H1 (cell line): ENCODE measurements around the gene ZBTB47. TPM values are rescaled to one million over a fixed set of nuclear protein-coding genes. Genes with fewer than 3 reads are reported as not detected.
A peak's percentile ranks its signal among the peaks of the same experiment; 100 is the strongest.

Experiments
- CTCF ChIA-PET: fragments of 300-600 bp; sonication (Branson Sonifier 250); formaldehyde crosslinking; loops from one replicate; lab custom pipeline; 2021; ENCODE audit not compliant: partially characterized antibody; lab: Charles Lee
- POLR2A ChIA-PET: fragments of 300-600 bp; sonication (Branson Sonifier 250); formaldehyde crosslinking; loops from one replicate; lab custom pipeline; 2021; ENCODE audit warnings: inconsistent platforms; ENCODE audit not compliant: partially characterized antibody; lab: Charles Lee
- DNase-seq, 2 experiments: peaks; one replicate each; pipeline versions ENCODE4 v3.0.0 to v3.0.0-alpha.2; 2010 to 2022; ENCODE audit warnings: low spot score in 2 of 2, low read depth in 1 of 2, mixed read lengths in 1 of 2
- FAIRE-seq: peaks from 2 replicates; lab custom pipeline; 2011; peaks lifted over from hg19 to GRCh38; lab: Jason Lieb, UNC
- H2AFZ ChIP-seq: 2 replicates; pipeline ENCODE4 v1.8.1; 2012; ENCODE audit warnings: low read length, inconsistent platforms
- H2AK5ac ChIP-seq: 2 replicates; pipeline ENCODE4 v1.6.1; 2013; ENCODE audit warnings: low read depth, low read length
- H2BK120ac ChIP-seq: replicated peaks from 2 replicates; pipeline ENCODE3; 2013; ENCODE audit warnings: low read depth, low read length, inconsistent platforms
- H2BK12ac ChIP-seq: 2 replicates; pipeline ENCODE4 v1.6.1; 2013; ENCODE audit warnings: low read depth, low read length
- H2BK15ac ChIP-seq: 2 replicates; pipeline ENCODE4 v1.6.1; 2013; ENCODE audit warnings: low read length
- H2BK20ac ChIP-seq: 2 replicates; pipeline ENCODE4 v1.6.1; 2013; ENCODE audit warnings: low read length
- H2BK5ac ChIP-seq: 2 replicates; pipeline ENCODE4 v1.6.1; 2013; ENCODE audit warnings: low read depth, low read length
- H3K14ac ChIP-seq: 2 replicates; pipeline ENCODE4 v1.6.1; 2013; ENCODE audit warnings: inconsistent platforms; ENCODE audit not compliant: insufficient read length
- H3K18ac ChIP-seq: 2 replicates; pipeline ENCODE4 v1.6.1; 2013; ENCODE audit warnings: low read length; ENCODE audit errors: extremely low read depth
- H3K23ac ChIP-seq: 2 replicates; pipeline ENCODE4 v1.6.1; 2013; ENCODE audit warnings: inconsistent platforms; ENCODE audit not compliant: insufficient read length
- H3K23me2 ChIP-seq: 2 replicates; pipeline ENCODE4 v1.6.1; 2013; ENCODE audit warnings: low read depth, low read length
- H3K27ac ChIP-seq: 2 replicates; pipeline ENCODE4 v1.6.1; 2011; ENCODE audit warnings: low read depth, low read length, inconsistent platforms
- H3K27me3 ChIP-seq, 4 experiments: replicated peaks in 1 of 4; 1 replicate in 1 of 4; 2 replicates in 3 of 4; pipeline versions ENCODE4 v1.6.1 to v1.8.1; 2011 to 2013; ENCODE audit warnings: low read length in 3 of 4, mild to moderate bottlenecking in 3 of 4, inconsistent platforms in 2 of 4, mixed read lengths in 2 of 4, moderate library complexity in 1 of 4; ENCODE audit not compliant: control insufficient read depth in 3 of 4, insufficient read depth in 3 of 4; ENCODE audit errors: extremely low read depth in 1 of 4
- H3K36me3 ChIP-seq, 4 experiments: 2 replicates each; pipeline versions ENCODE4 v1.6.1 to v1.8.1; 2011 to 2013; ENCODE audit warnings: mild to moderate bottlenecking in 4 of 4, low read length in 3 of 4, moderate library complexity in 2 of 4, control low read depth in 1 of 4, inconsistent platforms in 1 of 4; ENCODE audit not compliant: insufficient read depth in 4 of 4, control insufficient read depth in 2 of 4
- H3K4ac ChIP-seq: replicated peaks from 2 replicates; pipeline ENCODE3; 2013; ENCODE audit warnings: low read length, low read depth, mixed read lengths, inconsistent platforms; ENCODE audit not compliant: insufficient read length
- H3K4me1 ChIP-seq, 4 experiments: replicated peaks in 1 of 4; 1 replicate in 1 of 4; 2 replicates in 3 of 4; pipeline versions ENCODE4 v1.6.1 to v1.8.1; 2011 to 2013; ENCODE audit warnings: low read length in 3 of 4, inconsistent platforms in 2 of 4, mixed read lengths in 1 of 4; ENCODE audit not compliant: insufficient read depth in 4 of 4, control insufficient read depth in 3 of 4
- H3K4me2 ChIP-seq, 2 experiments: 2 replicates each; pipeline versions ENCODE4 v1.6.1 to v1.8.1; 2011 to 2013; ENCODE audit warnings: low read depth in 2 of 2, low read length in 2 of 2, control low read depth in 1 of 2, inconsistent platforms in 1 of 2, mild to moderate bottlenecking in 1 of 2; ENCODE audit not compliant: insufficient read depth in 1 of 2
- H3K4me3 ChIP-seq, 4 experiments: fragments of 200-600, 300-600 bp in 1 of 4; sonication (generic), shearing (Covaris generic), sonication (Bioruptor Twin) in 1 of 4; 2 replicates each; pipeline versions ENCODE4 v1.5.1 to v1.8.1; 2011 to 2016; ENCODE audit warnings: low read length in 4 of 4, low read depth in 3 of 4, control low read depth in 2 of 4, inconsistent platforms in 2 of 4, mild to moderate bottlenecking in 2 of 4, mixed read lengths in 1 of 4, moderate library complexity in 1 of 4; ENCODE audit not compliant: insufficient read depth in 2 of 4; ENCODE audit errors: extremely low read depth in 1 of 4
- H3K56ac ChIP-seq: replicated peaks from 2 replicates; pipeline ENCODE3; 2013; ENCODE audit warnings: low read depth, mild to moderate bottlenecking, mixed read lengths, low read length, inconsistent platforms; ENCODE audit not compliant: insufficient read length
- H3K79me1 ChIP-seq: 2 replicates; pipeline ENCODE4 v1.6.1; 2013; ENCODE audit warnings: low read depth, low read length, control low read depth
- H3K79me2 ChIP-seq, 2 experiments: 2 replicates each; pipeline versions ENCODE4 v1.6.1 to v1.8.1; 2012 to 2013; ENCODE audit warnings: low read length in 2 of 2, mild to moderate bottlenecking in 2 of 2, inconsistent platforms in 1 of 2; ENCODE audit not compliant: insufficient read depth in 2 of 2, control insufficient read depth in 1 of 2
- H3K9ac ChIP-seq, 4 experiments: replicated peaks in 1 of 4; 1 replicate in 1 of 4; 2 replicates in 3 of 4; pipeline versions ENCODE4 v1.6.1 to v1.8.1; 2011 to 2013; ENCODE audit warnings: low read depth in 3 of 4, low read length in 3 of 4, control low read depth in 2 of 4, mild to moderate bottlenecking in 2 of 4, moderate library complexity in 2 of 4, inconsistent platforms in 1 of 4; ENCODE audit errors: extremely low read depth in 1 of 4
- H3K9me3 ChIP-seq, 2 experiments: 2 replicates each; pipeline versions ENCODE4 v1.6.1 to v1.8.1; 2012 to 2013; ENCODE audit warnings: mild to moderate bottlenecking in 2 of 2, moderate library complexity in 2 of 2, control low read depth in 1 of 2, inconsistent platforms in 1 of 2, low read depth in 1 of 2, low read length in 1 of 2, mixed read lengths in 1 of 2; ENCODE audit not compliant: insufficient read depth in 2 of 2
- H4K20me1 ChIP-seq, 2 experiments: replicated peaks in 1 of 2; 2 replicates each; pipeline versions ENCODE3 to v1.8.1; 2011 to 2013; ENCODE audit warnings: inconsistent platforms in 2 of 2, low read length in 2 of 2, mild to moderate bottlenecking in 1 of 2; ENCODE audit not compliant: insufficient read depth in 2 of 2, control insufficient read depth in 1 of 2
- H4K5ac ChIP-seq: 2 replicates; pipeline ENCODE4 v1.6.1; 2013; ENCODE audit warnings: low read length, low read depth, mixed read lengths, inconsistent platforms; ENCODE audit not compliant: insufficient read length
- H4K8ac ChIP-seq: 2 replicates; pipeline ENCODE4 v1.8.0; 2013; ENCODE audit warnings: mild to moderate bottlenecking, moderate library complexity, low read length, inconsistent platforms; ENCODE audit not compliant: insufficient read depth; ENCODE audit errors: extremely low read depth
- H4K91ac ChIP-seq: replicated peaks from 2 replicates; pipeline ENCODE3; 2013; ENCODE audit warnings: low read length, mixed read lengths, inconsistent platforms; ENCODE audit not compliant: insufficient read length
- BRCA1 ChIP-seq: IDR thresholded peaks from 2 replicates; pipeline ENCODE4 v1.6.1; 2012; ENCODE audit warnings: low read depth, low read length, improper control_type of control experiment
- CEBPB ChIP-seq: IDR thresholded peaks from 2 replicates; pipeline ENCODE4 v1.6.1; 2012; ENCODE audit warnings: low read depth, low read length
- GABPA ChIP-seq: IDR thresholded peaks from 2 replicates; pipeline ENCODE4 v1.6.1; 2011; ENCODE audit warnings: mild to moderate bottlenecking, low read length, moderate library complexity, borderline replicate concordance; ENCODE audit not compliant: insufficient read depth
- GTF2F1 ChIP-seq: IDR thresholded peaks from 2 replicates; pipeline ENCODE4 v1.6.1; 2012; ENCODE audit warnings: low read depth, low read length, improper control_type of control experiment, borderline replicate concordance
- KDM1A ChIP-seq: fragments of 200-600, 300-600 bp; sonication (generic); IDR thresholded peaks from 2 replicates; pipeline ENCODE4 v1.7.1; 2016; ENCODE audit warnings: mild to moderate bottlenecking, low read length, borderline replicate concordance
- MAFK ChIP-seq: IDR thresholded peaks from 2 replicates; pipeline ENCODE4 v1.6.1; 2012; ENCODE audit warnings: low read depth, mild to moderate bottlenecking, improper control_type of control experiment, low read length
- RFX5 ChIP-seq: IDR thresholded peaks from 2 replicates; pipeline ENCODE4 v1.6.1; 2011; ENCODE audit warnings: low read depth, low read length, improper control_type of control experiment, borderline replicate concordance
- USF2 ChIP-seq: IDR thresholded peaks from 2 replicates; pipeline ENCODE4 v1.6.1; 2011; ENCODE audit warnings: low read length, improper control_type of control experiment
- WGBS, 2 experiments: shearing (Covaris generic) in 1 of 2; methylation state at CpG; one replicate each; pipeline versions ENCODE4 v1.1.6 to v1.1.7; 2013 to 2015; ENCODE audit warnings: low lambda C conversion rate in 2 of 2, mixed read lengths in 2 of 2, inconsistent platforms in 1 of 2, low coverage in 1 of 2, missing lambda C conversion rate in 1 of 2; ENCODE audit not compliant: insufficient replicate concordance in 2 of 2, insufficient coverage in 1 of 2, insufficient read length in 1 of 2; ENCODE audit errors: extremely low coverage in 1 of 2, missing lambda C conversion rate in 1 of 2; 5-methylcytosine and 5-hydroxymethylcytosine counted together
- polyA plus RNA-seq, 7 experiments: library from polyadenylated mRNA; depleted of rRNA in 3 of 7; stranded (reverse) in 5 of 7; unstranded in 2 of 7; fragments of >200 nt in 5 of 7; fragments of 200-250 nt in 2 of 7; gene quantifications; 1 replicate in 5 of 7; 2 replicates in 1 of 7; 4 replicates in 1 of 7; pipeline versions ENCODE4 v1.2.1 to v1.2.3, GENCODE V29; 2011 to 2013; ENCODE audit warnings: missing spikeins in 2 of 7, mixed read lengths in 2 of 7
- total RNA-seq: library from RNA; stranded (reverse); fragmentation: NEBNext Ultra II Directional; extraction: Animal tissue kit (Norgen Biotek cat#: 25700); gene quantifications from 2 replicates; pipeline ENCODE4 v1.2.1, GENCODE V29; 2021

ZBTB47 gene
- total and polyA plus RNA-seq, 2 of the 8 experiments (the other 6 are each of a cell fraction or from before 2014, with no cell fraction given) = 2.8 to 4.1 TPM

GRCh38 chr3:42652611-42653302 is 740 bp upstream of the ZBTB47 start:
- Histone ChIP-seq H3K4me1 (peaks cover 6 to 39% (median 30%) of the 10 kb centered on the region in 4 experiments), H2BK20ac (0 out of 2 replicates have a peak overlapping the region, but pooled peaks have one; percentile 0), H3K4me3 (peak overlapping the region in 1 of 4 experiments; percentile 74; a peak in 1 of 8 replicates), H4K5ac (no peak overlapping the region), H3K27me3 (no peaks in the 10 kb centered on the region), H3K9ac (no peak overlapping the region), H3K27ac (no peak overlapping the region), H3K79me1 (0 out of 2 replicates have a peak, but pooled peaks cover 2% of the 10 kb centered on the region), H3K79me2 (no peaks in the 10 kb centered on the region), H4K8ac (no peak overlapping the region), H2BK120ac (no peak overlapping the region), H3K23me2 (peaks cover 3% of the 10 kb centered on the region; the same call in 1 of the 2 replicates), H3K18ac (peak overlapping the region; percentile 4; the same call in 1 of the 2 replicates), H3K4me2 (peak overlapping the region in 1 of 2 experiments; percentile 53; a peak in 1 of 4 replicates), H2BK15ac (peak overlapping the region; percentile 97), H3K23ac (no peak overlapping the region), H3K36me3 (peaks cover 0 to 4% (median 1%) of the 10 kb centered on the region in 4 experiments; a peak in 2 of 8 replicates), H3K4ac (no peak overlapping the region), H4K20me1 (peaks cover 0 to 2% of the 10 kb centered on the region in 2 experiments), H3K9me3 (no peaks in the 10 kb centered on the region), H4K91ac (peak overlapping the region; percentile 29), H2BK12ac (peak overlapping the region; percentile 56; the same call in 1 of the 2 replicates), H2AFZ (no peak overlapping the region)
- 53% methylated on average over 7 of the region's 7 CpGs; no CpG with 5 or more reads in 1 of the 2 experiments for WGBS, 2 experiments
- FAIRE-seq = no peak
- CTCF ChIA-PET = interaction anchor here (0.8 to 4.3 kb wide), 14 partner anchors 9 to 402 kb away, joined by 3 to 31 read pairs (median 3); no protein-coding TSS in a partner anchor
- DNase-seq = peak in 1 of 2 experiments; percentile 58
- TF ChIP-seq MAFK (no peak), KDM1A (no peak), RFX5 (no peak), CEBPB (no peak), BRCA1 (no peak), USF2 (no peak), GABPA (no peak), GTF2F1 (no peak)
- TF ChIP-seq, all 59 proteins: peak for 0
- H3K56ac ChIP-seq = no peak overlapping the region
- no peak overlapping the region for H3K14ac ChIP-seq
- POLR2A ChIA-PET = interaction anchor here (0.7 to 3.6 kb wide), 7 partner anchors 13 to 99 kb away, joined by 3 to 14 read pairs (median 10); partner anchors contain the start of genes NKTR and SEC22C
- H2BK5ac ChIP-seq = peak overlapping the region; percentile 66
- H2AK5ac ChIP-seq = peak overlapping the region; percentile 7; the same call in 1 of the 2 replicates
